ENCODE measurements around the gene ALAS1. TPM values are rescaled to one million over a fixed set of nuclear protein-coding genes. Genes with fewer than 3 reads are reported as not detected.

Gene ALAS1
- total and polyA plus RNA-seq, 2 experiments from 2014 or later: 85.3 to 90.1 TPM

DNA sequence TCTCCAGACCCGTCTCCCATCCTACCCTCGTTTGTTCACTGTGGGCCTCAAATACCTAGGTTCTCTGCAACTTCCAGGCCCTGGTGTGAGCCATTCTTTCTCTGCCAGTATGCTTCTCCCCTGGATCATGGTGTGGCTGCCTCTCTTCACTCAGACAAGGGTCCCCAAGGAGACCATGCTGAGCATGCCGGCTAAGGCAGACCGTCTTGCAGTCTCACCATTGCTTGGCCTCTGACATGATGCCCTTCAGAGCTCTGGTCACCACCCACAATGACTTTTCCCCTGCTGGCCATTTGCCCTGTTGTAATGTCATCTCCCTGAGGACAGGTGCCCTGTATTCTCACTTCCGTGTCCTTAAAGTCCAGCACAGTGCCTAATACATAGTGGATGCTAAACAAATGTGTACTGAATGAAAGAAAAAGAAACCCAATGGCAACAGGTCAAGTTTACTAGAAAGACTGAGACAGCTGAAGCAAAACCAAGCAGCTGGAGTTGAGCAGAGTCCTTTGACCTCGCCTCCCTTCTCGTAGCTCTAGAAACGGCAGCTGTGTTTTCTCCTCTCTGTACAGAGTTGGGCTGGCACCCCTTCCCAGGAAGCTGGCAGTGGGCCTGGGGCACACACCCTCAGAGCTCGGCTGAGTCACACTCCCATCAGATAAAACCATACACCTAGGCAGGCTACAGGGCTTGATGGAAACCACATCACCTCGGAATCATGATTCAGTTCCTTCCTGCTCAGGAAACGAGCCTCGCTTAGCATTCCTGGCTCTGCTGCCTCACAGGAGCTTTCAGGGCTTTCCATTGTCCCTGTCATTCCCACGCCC lies 18.8 kb downstream of the ALAS1 start:
- Histone ChIP-seq H4K20me1 (ENCODE audit: insufficient read depth, poor library complexity, severe bottlenecking) (no peaks in the 10 kb centered on the region), H3K9me2 (replicated peaks; ENCODE audit: insufficient read depth) (no peaks in the 10 kb centered on the region), H3K4me2 (no peak overlapping the region), H3K9me3 (ENCODE audit: low read depth) (no peaks in the 10 kb centered on the region), H3K27me3 (no peaks in the 10 kb centered on the region), H3K36me3 (replicated peaks; ENCODE audit: insufficient read depth, low read depth) (no peaks in the 10 kb centered on the region), H3K79me2 (no peaks in the 10 kb centered on the region), H3K4me1 (ENCODE audit: insufficient read depth) (peaks cover 17% of the 10 kb centered on the region), H3K4me3 (no peak overlapping the region), H3K27ac (peak overlapping the region; percentile 55), H2AFZ (no peak overlapping the region)
- TF ChIP-seq EZH2phosphoT487 (IDR thresholded peaks at IDR 0.05; ENCODE audit: low read depth, severe bottlenecking, unreplicated experiment) (no peak), EZH2 (IDR thresholded peaks at IDR 0.05; ENCODE audit: borderline replicate concordance) (no peak)
- TF ChIP-seq, protein P1, sequence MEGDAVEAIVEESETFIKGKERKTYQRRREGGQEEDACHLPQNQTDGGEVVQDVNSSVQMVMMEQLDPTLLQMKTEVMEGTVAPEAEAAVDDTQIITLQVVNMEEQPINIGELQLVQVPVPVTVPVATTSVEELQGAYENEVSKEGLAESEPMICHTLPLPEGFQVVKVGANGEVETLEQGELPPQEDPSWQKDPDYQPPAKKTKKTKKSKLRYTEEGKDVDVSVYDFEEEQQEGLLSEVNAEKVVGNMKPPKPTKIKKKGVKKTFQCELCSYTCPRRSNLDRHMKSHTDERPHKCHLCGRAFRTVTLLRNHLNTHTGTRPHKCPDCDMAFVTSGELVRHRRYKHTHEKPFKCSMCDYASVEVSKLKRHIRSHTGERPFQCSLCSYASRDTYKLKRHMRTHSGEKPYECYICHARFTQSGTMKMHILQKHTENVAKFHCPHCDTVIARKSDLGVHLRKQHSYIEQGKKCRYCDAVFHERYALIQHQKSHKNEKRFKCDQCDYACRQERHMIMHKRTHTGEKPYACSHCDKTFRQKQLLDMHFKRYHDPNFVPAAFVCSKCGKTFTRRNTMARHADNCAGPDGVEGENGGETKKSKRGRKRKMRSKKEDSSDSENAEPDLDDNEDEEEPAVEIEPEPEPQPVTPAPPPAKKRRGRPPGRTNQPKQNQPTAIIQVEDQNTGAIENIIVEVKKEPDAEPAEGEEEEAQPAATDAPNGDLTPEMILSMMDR (IDR thresholded peaks at IDR 0.05; ENCODE audit: poor library complexity): no peak
- 66% methylated on average over 13 of the region's 13 CpGs for WGBS (ENCODE audit: low lambda C conversion rate, missing lambda C conversion rate)
- peak; percentile 61 for DNase-seq (ENCODE audit: low spot score)

DNA sequence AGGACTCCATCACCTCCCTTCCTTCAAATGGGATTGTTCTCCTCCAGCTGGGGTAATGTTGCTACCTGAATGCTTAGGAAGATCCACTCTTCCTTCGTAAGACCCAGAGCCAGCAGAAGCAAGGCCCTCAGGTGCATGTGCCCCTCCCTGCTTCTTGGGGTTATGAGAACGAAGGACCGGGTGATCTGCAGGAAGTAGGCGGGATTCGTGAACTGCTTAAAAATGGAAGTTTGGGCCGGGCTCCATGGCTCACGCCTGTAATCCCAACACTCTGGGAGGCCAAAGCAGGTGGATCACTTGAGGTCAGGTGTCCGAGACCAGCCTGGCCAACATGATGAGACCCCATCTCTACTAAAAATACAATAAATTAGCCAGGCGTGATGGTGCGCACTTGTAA lies 19.4 kb downstream of the ALAS1 start:
- Histone ChIP-seq H3K4me1 (ENCODE audit: insufficient read depth) (peaks cover 17% of the 10 kb centered on the region), H3K9me3 (ENCODE audit: low read depth) (no peaks in the 10 kb centered on the region), H4K20me1 (ENCODE audit: insufficient read depth, poor library complexity, severe bottlenecking) (no peaks in the 10 kb centered on the region), H3K27me3 (no peaks in the 10 kb centered on the region), H3K79me2 (no peaks in the 10 kb centered on the region), H3K9me2 (replicated peaks; ENCODE audit: insufficient read depth) (no peaks in the 10 kb centered on the region), H3K4me3 (no peak overlapping the region), H3K36me3 (replicated peaks; ENCODE audit: insufficient read depth, low read depth) (no peaks in the 10 kb centered on the region), H2AFZ (no peak overlapping the region), H3K4me2 (no peak overlapping the region), H3K27ac (peak overlapping the region; percentile 55)
- DNase-seq (ENCODE audit: low spot score): no peak
- 85% methylated on average over 10 of the region's 10 CpGs for WGBS (ENCODE audit: low lambda C conversion rate, missing lambda C conversion rate)
- TF ChIP-seq EZH2phosphoT487 (IDR thresholded peaks at IDR 0.05; ENCODE audit: low read depth, severe bottlenecking, unreplicated experiment): no peak
- TF ChIP-seq EZH2 (IDR thresholded peaks at IDR 0.05; ENCODE audit: borderline replicate concordance): no peak
- TF ChIP-seq, protein P1 (IDR thresholded peaks at IDR 0.05; ENCODE audit: poor library complexity): no peak

DNA sequence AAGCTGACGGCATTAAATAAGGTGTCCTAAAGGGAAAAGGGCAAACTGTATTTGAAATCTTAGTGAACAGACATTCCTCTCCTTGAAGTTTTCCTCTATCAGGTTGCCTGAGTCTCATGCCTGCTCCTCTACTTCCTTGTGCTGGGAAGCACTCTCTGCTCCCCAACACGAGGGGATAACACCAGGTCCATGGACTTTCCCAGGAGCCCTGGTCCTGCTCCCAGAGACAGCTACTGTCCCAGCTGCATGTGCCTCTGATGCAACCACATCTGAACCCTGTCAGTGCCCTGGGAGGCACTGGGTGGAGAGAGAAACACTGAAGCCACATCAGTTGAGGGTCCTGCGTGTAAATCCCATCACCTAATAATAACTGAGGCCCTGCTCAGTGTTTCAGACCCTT lies 20.1 kb downstream of the ALAS1 start:
- Histone ChIP-seq H3K9me2 (replicated peaks; ENCODE audit: insufficient read depth) (no peaks in the 10 kb centered on the region), H3K36me3 (replicated peaks; ENCODE audit: insufficient read depth, low read depth) (no peaks in the 10 kb centered on the region), H2AFZ (no peak overlapping the region), H3K4me2 (no peak overlapping the region), H3K27me3 (no peaks in the 10 kb centered on the region), H4K20me1 (ENCODE audit: insufficient read depth, poor library complexity, severe bottlenecking) (no peaks in the 10 kb centered on the region), H3K9me3 (ENCODE audit: low read depth) (no peaks in the 10 kb centered on the region), H3K4me1 (ENCODE audit: insufficient read depth) (peaks cover 17% of the 10 kb centered on the region), H3K27ac (no peak overlapping the region), H3K4me3 (no peak overlapping the region), H3K79me2 (no peaks in the 10 kb centered on the region)
- WGBS (ENCODE audit: low lambda C conversion rate, missing lambda C conversion rate): 81% methylated on average over 3 of the region's 3 CpGs
- no peak for DNase-seq (ENCODE audit: low spot score)
- TF ChIP-seq EZH2phosphoT487 (IDR thresholded peaks at IDR 0.05; ENCODE audit: low read depth, severe bottlenecking, unreplicated experiment) (no peak), EZH2 (IDR thresholded peaks at IDR 0.05; ENCODE audit: borderline replicate concordance) (no peak)
- TF ChIP-seq, protein P1 (IDR thresholded peaks at IDR 0.05; ENCODE audit: poor library complexity): no peak
